ENCODE measurements around the gene TBC1D19. TPM values are rescaled to one million over a fixed set of nuclear protein-coding genes. Genes with fewer than 3 reads are reported as not detected.

Gene TBC1D19
- total and polyA plus RNA-seq, 2 donors from 2014 or later, result 10.8 to 19.1 TPM

- no peak for FAIRE-seq
- Histone ChIP-seq H3K27me3 (ENCODE audit: control insufficient read depth, insufficient read depth, low read length) (no peaks in the 10 kb centered on the region), H3K9ac (ENCODE audit: low read length in 3 of 3) (no peak overlapping the region), H3K4me1 (ENCODE audit: control insufficient read depth in 2 of 3, insufficient read depth in 2 of 3, low read depth in 1 of 3, low read length in 3 of 3) (peaks cover 0 to 11% (median 0%) of the 10 kb centered on the region in 3 donors), H3K4me3 (ENCODE audit: low read length in 3 of 3) (no peak overlapping the region), H3K9me3 (ENCODE audit: control insufficient read depth in 2 of 3, insufficient read depth in 1 of 3, low read length in 3 of 3) (no peaks in the 10 kb centered on the region), H3K36me3 (ENCODE audit: control insufficient read depth in 2 of 3, insufficient read depth in 3 of 3, low read length in 3 of 3) (no peaks in the 10 kb centered on the region), H3K27ac (ENCODE audit: low read depth in 2 of 2, low read length in 2 of 2) (no peak overlapping the region)
- intact Hi-C loops (cut with DNase I), result no loop called here
- DNase-seq, result no peak
- no peak for TF ChIP-seq CTCF (IDR thresholded peaks at IDR 0.05; ENCODE audit: borderline replicate concordance, extremely low read depth, insufficient read depth)
Measured at GRCh38 chr4:26789208-26789607, 205.3 kb downstream of the TBC1D19 start.

GRCh38 chr4:26791346-26791745 is 207.5 kb downstream of the TBC1D19 start:
- DNase-seq (no peak), FAIRE-seq (no peak)
- H3K9ac ChIP-seq (ENCODE audit: low read length in 3 of 3), result no peak overlapping the region
- peaks cover 0 to 11% (median 0%) of the 10 kb centered on the region in 3 donors for H3K4me1 ChIP-seq (ENCODE audit: control insufficient read depth in 2 of 3, insufficient read depth in 2 of 3, low read depth in 1 of 3, low read length in 3 of 3)
- intact Hi-C loops (cut with DNase I), result no loop called here
- TF ChIP-seq CTCF (IDR thresholded peaks at IDR 0.05; ENCODE audit: borderline replicate concordance, extremely low read depth, insufficient read depth), result no peak
- H3K36me3 ChIP-seq (ENCODE audit: control insufficient read depth in 2 of 3, insufficient read depth in 3 of 3, low read length in 3 of 3), result no peaks in the 10 kb centered on the region
- H3K9me3 ChIP-seq (ENCODE audit: control insufficient read depth in 2 of 3, insufficient read depth in 1 of 3, low read length in 3 of 3), result no peaks in the 10 kb centered on the region
- no peak overlapping the region for H3K4me3 ChIP-seq (ENCODE audit: low read length in 3 of 3)
- H3K27me3 ChIP-seq (ENCODE audit: control insufficient read depth, insufficient read depth, low read length), result no peaks in the 10 kb centered on the region
- no peak overlapping the region for H3K27ac ChIP-seq (ENCODE audit: low read depth in 2 of 2, low read length in 2 of 2)

- intact Hi-C loops (cut with DNase I), result no loop called here
- no peaks in the 10 kb centered on the region for H3K9me3 ChIP-seq (ENCODE audit: control insufficient read depth in 2 of 3, insufficient read depth in 1 of 3, low read length in 3 of 3)
- no peak for FAIRE-seq
Measured at GRCh38 chr4:26792639-26793038, 208.8 kb downstream of the TBC1D19 start.

More at GRCh38 chr4:26792639-26793038, 208.8 kb downstream of the TBC1D19 start:
- Histone ChIP-seq H3K27me3 (ENCODE audit: control insufficient read depth, insufficient read depth, low read length) (no peaks in the 10 kb centered on the region), H3K36me3 (ENCODE audit: control insufficient read depth in 2 of 3, insufficient read depth in 3 of 3, low read length in 3 of 3) (no peaks in the 10 kb centered on the region), H3K27ac (ENCODE audit: low read depth in 2 of 2, low read length in 2 of 2) (no peak overlapping the region), H3K4me1 (ENCODE audit: control insufficient read depth in 2 of 3, insufficient read depth in 2 of 3, low read depth in 1 of 3, low read length in 3 of 3) (peaks cover 0 to 9% (median 0%) of the 10 kb centered on the region in 3 donors), H3K4me3 (ENCODE audit: low read length in 3 of 3) (no peak overlapping the region), H3K9ac (ENCODE audit: low read length in 3 of 3) (no peak overlapping the region)
- no peak for TF ChIP-seq CTCF (IDR thresholded peaks at IDR 0.05; ENCODE audit: borderline replicate concordance, extremely low read depth, insufficient read depth)
- DNase-seq, result no peak
